GM12878 (cell line): Measurements from ENCODE around the gene DYNC1I1. TPM values are rescaled to one million over a fixed set of nuclear protein-coding genes. Genes with fewer than 3 reads are reported as not detected.

ENCODE experiments used
- ASH2L ChIP-seq: fragments of 300-600, 200-600 bp; sonication (generic); IDR thresholded peaks from 2 replicates; pipeline ENCODE4 v1.6.1; 2017; ENCODE audit warnings: low read depth, mild to moderate bottlenecking, borderline replicate concordance
- ATF7 ChIP-seq: fragments of 450-650 bp; IDR thresholded peaks from 2 replicates; pipeline ENCODE4 v1.6.1; 2016; ENCODE audit warnings: low read depth, mild to moderate bottlenecking
- BMI1 ChIP-seq: fragments of 450-650 bp; IDR thresholded peaks from 2 replicates; pipeline ENCODE4 v1.6.1; 2016; ENCODE audit warnings: mild to moderate bottlenecking, moderate library complexity, borderline replicate concordance
- CBFB ChIP-seq: IDR thresholded peaks from 2 replicates; pipeline ENCODE4 v1.6.1; 2016; ENCODE audit warnings: antibody characterized with exemption, low read depth
- CBX3 ChIP-seq: fragments of 200-600 bp; sonication (generic); IDR thresholded peaks from 2 replicates; pipeline ENCODE4 v1.6.1; 2016; ENCODE audit warnings: low read depth, borderline replicate concordance
- DPF2 ChIP-seq: fragments of 450-650 bp; IDR thresholded peaks from 2 replicates; pipeline ENCODE4 v1.6.1; 2017; ENCODE audit warnings: mild to moderate bottlenecking
- EGR1 ChIP-seq, 2 experiments: IDR thresholded peaks; 1 replicate in 1 of 2; 2 replicates in 1 of 2; pipeline ENCODE4 v1.6.1; 2011 to 2012; ENCODE audit warnings: low read depth in 2 of 2, low read length in 2 of 2, borderline replicate concordance in 1 of 2, mild to moderate bottlenecking in 1 of 2, moderate library complexity in 1 of 2
- HDGF ChIP-seq: fragments of 450-650 bp; IDR thresholded peaks from 2 replicates; pipeline ENCODE4 v1.6.1; 2016; ENCODE audit warnings: antibody characterized with exemption
- IKZF2 ChIP-seq, 2 experiments: fragments of 450-650 bp; IDR thresholded peaks; 2 replicates each; pipeline ENCODE4 v1.6.1; 2017; ENCODE audit warnings: mild to moderate bottlenecking in 2 of 2, moderate library complexity in 2 of 2
- NKRF ChIP-seq: fragments of 450-650 bp; conservative IDR thresholded peaks from 2 replicates; pipeline ENCODE4 v1.6.1; 2017; ENCODE audit warnings: mild to moderate bottlenecking, moderate library complexity
- NR2C1 ChIP-seq: fragments of 450-650 bp; IDR thresholded peaks from 2 replicates; pipeline ENCODE4 v1.6.1; 2017; ENCODE audit warnings: antibody characterized with exemption, mild to moderate bottlenecking, moderate library complexity
- PAX5 ChIP-seq: IDR thresholded peaks from 2 replicates; pipeline ENCODE4 v1.6.1; 2011; ENCODE audit warnings: low read depth, low read length, borderline replicate concordance
- PKNOX1 ChIP-seq: fragments of 450-650 bp; IDR thresholded peaks from 2 replicates; pipeline ENCODE4 v1.6.1; 2016; ENCODE audit warnings: mild to moderate bottlenecking
- POLR2A ChIP-seq: IDR thresholded peaks from 2 replicates; pipeline ENCODE4 v1.6.1; 2011; ENCODE audit warnings: low read depth, mild to moderate bottlenecking, low read length
- POLR2AphosphoS5 ChIP-seq: IDR thresholded peaks from 2 replicates; pipeline ENCODE4 v1.6.1; 2011; ENCODE audit warnings: mild to moderate bottlenecking, low read length, inconsistent platforms
- POU2F2 ChIP-seq: IDR thresholded peaks from 3 replicates; pipeline ENCODE4 v1.6.1; 2011; ENCODE audit warnings: low read depth, mild to moderate bottlenecking, low read length, borderline replicate concordance
- PRDM15 ChIP-seq: fragments of 450-650 bp; formaldehyde crosslinking; IDR thresholded peaks from 2 replicates; pipeline ENCODE4 v1.4.0; 2020; ENCODE audit warnings: mild to moderate bottlenecking, moderate library complexity
- RBBP5 ChIP-seq: fragments of 200-600 bp; sonication (generic); conservative IDR thresholded peaks from 2 replicates; pipeline ENCODE4 v1.6.1; 2016
- RFX5 ChIP-seq: IDR thresholded peaks from 2 replicates; pipeline ENCODE4 v1.6.1; 2011; ENCODE audit warnings: low read depth, low read length, improper control_type of control experiment
- SMARCA5 ChIP-seq: fragments of 450-650 bp; IDR thresholded peaks from 2 replicates; pipeline ENCODE4 v1.6.1; 2017; ENCODE audit warnings: mild to moderate bottlenecking
- SPI1 ChIP-seq: IDR thresholded peaks from 2 replicates; pipeline ENCODE4 v1.6.1; 2011; ENCODE audit warnings: low read depth, mild to moderate bottlenecking, low read length, moderate library complexity, borderline replicate concordance; ENCODE audit not compliant: insufficient read depth
- STAT1 ChIP-seq: fragments of 450-650 bp; conservative IDR thresholded peaks from 2 replicates; pipeline ENCODE4 v1.6.1; 2014; ENCODE audit warnings: antibody characterized with exemption, mild to moderate bottlenecking
- SUPT20H ChIP-seq: IDR thresholded peaks from 2 replicates; pipeline ENCODE4 v1.6.1; 2011; ENCODE audit warnings: low read depth, mild to moderate bottlenecking, low read length, moderate library complexity, borderline replicate concordance; ENCODE audit not compliant: control insufficient read depth
- TCF3 ChIP-seq: IDR thresholded peaks from 2 replicates; pipeline ENCODE4 v1.6.1; 2012; ENCODE audit warnings: low read depth, mild to moderate bottlenecking, low read length, borderline replicate concordance; ENCODE audit not compliant: insufficient read depth
- YY1 ChIP-seq: IDR thresholded peaks from 2 replicates; pipeline ENCODE4 v1.6.1; 2011; ENCODE audit warnings: low read depth, mild to moderate bottlenecking, low read length
- ZNF217 ChIP-seq: fragments of 450-650 bp; IDR thresholded peaks from 2 replicates; pipeline ENCODE4 v1.6.1; 2017; ENCODE audit warnings: antibody characterized with exemption, mild to moderate bottlenecking
- polyA plus RNA-seq, 11 experiments: library from polyadenylated mRNA; depleted of rRNA in 4 of 11; unstranded in 6 of 11; stranded (reverse) in 5 of 11; fragments of >200 nt; fragmentation: Nextera tagmentation in 4 of 11; fragmentation: Illumina TruSeq in 1 of 11; extraction: Ambion mirVana in 4 of 11; extraction: Trizol in 1 of 11; gene quantifications; 1 replicate in 1 of 11; 2 replicates in 10 of 11; pipeline versions ENCODE4 v1.2.1 to v1.2.3, GENCODE V29; 2011 to 2016; ENCODE audit warnings: inconsistent platforms in 2 of 11, missing spikeins in 2 of 11, low read depth in 1 of 11
- total RNA-seq, 4 experiments: library from RNA; depleted of rRNA in 3 of 4; stranded (reverse); fragments of >200 nt in 3 of 4; fragmentation: Illumina TruSeq in 1 of 4; extraction: Trizol in 1 of 4; gene quantifications; 2 replicates each; pipeline versions ENCODE4 v1.2.1 to v1.2.3, GENCODE V29; 2013 to 2021

Gene DYNC1I1
- total and polyA plus RNA-seq, 10 of the 15 experiments (the other 5 are each of a cell fraction or from before 2014, with no cell fraction given) = 0.05 to 0.91 (median 0.14) TPM; not detected in 3

GRCh38 chr7:95867309-95867708, 95.0 kb downstream of the DYNC1I1 start (continued):
- TF ChIP-seq NKRF (no peak), POLR2A (no peak), HDGF (no peak), POU2F2 (no peak), NR2C1 (no peak), PKNOX1 (no peak), ATF7 (peak; percentile 96), SUPT20H (no peak), TCF3 (no peak), YY1 (0 out of 2 replicates have a peak, but pooled peaks have one; percentile 23), PAX5 (0 out of 2 replicates have a peak, but pooled peaks have one; percentile 12), BMI1 (no peak), ASH2L (no peak), SPI1 (no peak), IKZF2 (IDR thresholded peaks at IDR 0.05) (peak; percentile 36 to 41; a peak in 2 of 4 replicates), RFX5 (no peak), SMARCA5 (peak; percentile 70; the same call in 1 of the 2 replicates), DPF2 (peak; percentile 49; the same call in 1 of the 2 replicates), ZNF217 (no peak), CBFB (no peak), POLR2AphosphoS5 (no peak), PRDM15 (no peak), RBBP5 (no peak), CBX3 (no peak), EGR1 (IDR thresholded peaks at IDR 0.05; ENCODE audit: borderline replicate concordance in 1 of 2, low read depth in 2 of 2, low read length in 2 of 2) (no peak), STAT1 (no peak)
